Stimulated activated CD8-positive, alpha-beta memory T cell treated with anti-CD3 and anti-CD28 coated beads, Interleukin-12 subunit alpha, Interleukin-12 subunit beta, amount 100 ng/mL, for 24 hours (primary cell): ENCODE measurements around the gene CGB2.
"Not testable (repeated sequence)": the region's sequence is repeated elsewhere in the genome, so short reads cannot be mapped to it uniquely, and the experiment has no call there.

ENCODE experiments used
- DNase-seq: peaks from one replicate; pipeline ENCODE4 v3.0.0-alpha.2; 2020; ENCODE audit errors: extremely low read depth

The CGB2 gene

DNA sequence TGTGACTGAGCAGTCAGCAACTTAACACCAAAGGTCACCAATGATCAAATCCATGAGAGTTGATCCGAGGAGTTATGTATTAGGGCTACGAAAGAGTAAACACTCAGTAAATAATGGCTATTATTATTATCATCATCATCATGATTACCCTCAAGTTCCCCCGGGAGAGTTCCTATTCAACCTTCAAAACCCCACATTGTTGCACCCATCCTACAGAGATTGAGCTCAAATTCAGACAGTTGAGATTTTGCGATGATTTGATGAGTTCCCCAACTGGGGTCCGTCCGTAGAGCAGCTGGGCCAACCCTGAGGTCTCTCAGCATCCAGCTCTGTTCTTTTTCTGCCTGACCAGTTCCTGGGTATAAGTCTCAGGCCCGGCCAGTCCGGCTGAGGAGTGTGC is 6.4 kb downstream of the CGB2 start:
- not testable (repeated sequence) for DNase-seq

DNA sequence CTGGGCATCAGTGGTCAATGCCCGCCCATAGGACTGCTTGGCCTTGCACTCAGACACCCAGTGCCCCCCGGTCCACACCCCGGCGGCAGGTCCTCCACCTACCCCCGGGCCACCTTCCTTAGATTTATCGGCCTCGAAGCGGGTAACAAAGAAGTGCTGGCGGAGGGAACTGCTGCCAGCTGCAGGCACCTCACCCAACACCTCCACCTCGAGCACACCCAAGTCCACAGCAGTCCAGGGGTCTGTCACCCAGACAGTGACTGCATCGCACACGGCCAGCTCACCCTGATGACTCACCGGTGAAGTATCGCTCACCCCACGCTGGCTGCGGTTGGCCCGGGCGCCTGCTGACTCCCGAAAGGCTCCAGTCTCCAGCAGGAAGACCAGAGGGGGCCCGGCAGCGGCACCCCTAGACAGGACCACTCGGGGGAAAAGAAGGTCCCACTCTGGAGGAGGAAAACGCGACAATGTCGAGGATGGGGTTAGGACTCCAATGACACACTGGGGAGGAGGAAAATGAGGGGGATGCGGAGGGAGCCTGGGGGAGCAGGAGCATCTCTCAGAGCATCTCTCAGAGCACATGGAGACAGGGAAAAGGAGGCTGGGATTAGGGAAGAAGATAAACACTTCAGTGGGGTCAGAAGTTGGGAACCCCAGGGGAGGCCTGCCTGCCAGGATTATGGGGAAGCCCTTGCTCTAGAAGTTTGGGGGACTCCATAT is 7.0 kb downstream of the CGB2 start:
- DNase-seq: not testable (repeated sequence)

DNA sequence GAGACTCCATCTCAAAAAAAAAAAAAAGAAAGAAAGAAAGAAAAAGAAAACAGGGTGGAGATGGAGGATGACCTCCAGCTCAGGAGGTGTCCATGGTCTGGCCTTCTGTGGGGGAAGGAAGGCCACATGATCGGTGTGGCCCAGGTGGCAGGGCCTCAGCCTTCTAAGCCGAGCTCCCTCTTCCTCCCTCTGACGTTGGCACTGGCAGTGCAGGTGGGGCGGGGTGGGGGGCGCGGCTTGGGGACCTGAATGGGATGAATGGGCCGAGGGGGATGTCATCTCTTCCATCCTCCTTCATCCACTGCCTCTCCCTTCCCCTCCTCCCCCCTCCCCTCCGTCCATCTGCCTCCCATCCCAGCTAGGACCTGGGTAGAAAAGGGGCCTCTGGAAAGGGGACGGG is 8.0 kb downstream of the CGB2 start:
- not testable (repeated sequence) for DNase-seq

- DNase-seq: no peak
Observed at GRCh38 chr19:49042177-49042576, 10.5 kb downstream of the CGB2 start.

DNA sequence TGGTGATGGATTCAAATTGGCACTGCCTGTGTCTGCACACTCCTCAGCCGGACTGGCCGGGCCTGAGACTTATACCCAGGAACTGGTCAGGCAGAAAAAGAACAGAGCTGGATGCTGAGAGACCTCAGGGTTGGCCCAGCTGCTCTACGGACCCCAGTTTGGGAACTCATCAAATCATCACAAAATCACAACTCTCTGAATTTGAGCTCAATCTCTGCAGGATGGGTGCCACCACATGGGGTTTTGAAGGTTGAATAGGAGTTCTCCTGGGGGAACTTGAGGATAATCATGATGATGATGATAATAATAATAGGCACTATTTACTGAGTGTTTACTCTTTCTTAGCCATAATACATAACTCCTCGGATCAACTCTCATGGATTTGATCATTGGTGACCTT is 11.0 kb downstream of the CGB2 start:
- DNase-seq: not testable (repeated sequence)

- DNase-seq: not testable (repeated sequence)
Observed at GRCh38 chr19:49043548-49043947, 11.9 kb downstream of the CGB2 start, which contains the start of gene CGB5. CGB5 (plus strand) TSS chr19:49043848; CDS start chr19:49044210, 362 bp downstream.

DNA sequence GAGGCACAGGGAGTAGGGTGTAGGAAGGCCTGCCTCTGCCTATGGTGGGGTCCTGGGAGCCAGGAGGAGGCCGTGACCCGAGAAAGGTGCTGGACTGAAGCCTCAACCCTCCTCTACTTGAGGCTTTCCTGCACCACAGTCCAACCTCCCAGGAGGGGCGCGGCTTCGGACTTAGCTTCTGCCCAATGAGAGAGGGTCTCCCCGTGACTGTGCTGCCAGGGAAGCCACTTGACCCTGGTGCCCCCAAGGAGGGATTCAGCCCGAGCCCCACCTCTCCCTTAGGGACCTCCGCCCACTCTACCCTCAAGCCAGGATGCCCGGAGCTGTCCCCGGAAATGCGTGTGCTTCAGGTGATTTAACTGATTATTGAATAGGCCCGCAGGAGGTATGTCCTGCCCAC is 17.3 kb downstream of the CGB2 start, which contains the start of gene CGB8:
CGB8 (minus strand) TSS at position 101 of the 400 bp plus-strand sequence. CDS start 372 bp downstream, outside the sequence.
- not testable (repeated sequence) for DNase-seq

DNA sequence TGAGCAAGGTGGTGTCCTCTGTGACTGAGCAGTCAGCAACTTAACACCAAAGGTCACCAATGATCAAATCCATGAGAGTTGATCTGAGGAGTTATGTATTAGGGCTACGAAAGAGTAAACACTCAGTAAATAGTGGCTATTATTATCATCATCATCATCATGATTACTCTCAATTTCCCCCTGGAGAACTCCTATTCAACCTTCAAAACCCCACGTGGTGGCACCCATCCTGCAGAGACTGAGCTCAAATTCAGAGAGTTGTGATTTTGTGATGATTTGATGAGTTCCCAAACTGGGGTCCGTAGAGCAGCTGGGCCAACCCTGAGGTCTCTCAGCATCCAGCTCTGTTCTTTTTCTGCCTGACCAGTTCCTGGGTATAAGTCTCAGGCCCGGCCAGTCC is 18.1 kb downstream of the CGB2 start:
- not testable (repeated sequence) for DNase-seq

- not testable (repeated sequence) for DNase-seq
Observed at GRCh38 chr19:49050376-49051033, 18.8 kb downstream of the CGB2 start.

DNA sequence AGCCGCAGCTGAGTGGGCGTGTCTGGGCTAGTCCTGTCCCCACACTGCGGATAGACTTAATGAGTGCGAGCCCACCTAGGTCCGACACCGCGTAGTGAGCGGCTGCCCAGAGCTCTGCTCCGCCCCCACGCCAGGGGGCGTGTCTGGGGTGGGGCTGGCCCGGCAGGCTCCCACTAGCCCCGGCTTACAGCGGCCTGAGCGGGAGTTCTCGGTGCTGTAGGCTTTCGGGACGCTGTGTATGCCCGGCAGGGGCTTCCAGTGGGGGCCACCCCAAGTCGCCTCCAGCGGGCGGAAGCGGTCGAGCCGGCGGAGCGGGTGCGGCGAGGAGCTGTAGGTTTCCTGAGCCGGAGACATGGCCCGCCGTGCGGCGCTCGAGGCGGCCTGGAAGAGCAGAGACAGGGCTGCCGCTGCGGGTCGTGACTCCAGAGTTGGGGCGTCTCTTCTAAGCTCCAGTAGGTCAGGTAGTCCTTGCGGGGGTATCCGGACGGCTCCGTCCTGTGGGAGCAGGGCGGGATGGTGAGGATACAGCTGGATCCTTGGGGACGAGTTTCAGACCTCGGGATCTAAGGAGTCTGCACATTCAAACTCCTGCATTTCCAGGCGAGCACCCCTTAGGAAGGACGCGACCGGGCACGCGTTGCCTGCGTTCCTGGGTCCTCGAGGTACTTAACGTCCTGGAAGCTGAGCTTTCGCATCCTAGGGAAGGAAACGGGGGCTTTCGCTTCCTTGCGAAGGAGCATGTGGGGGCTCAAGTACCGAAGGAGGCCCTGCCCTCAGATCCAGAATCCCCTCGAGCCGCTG is 24.6 kb downstream of the CGB2 start:
- no peak for DNase-seq

GRCh38 chr19:49056902-49057596 is 25.4 kb downstream of the CGB2 start:
- not testable (repeated sequence) for DNase-seq

DNA sequence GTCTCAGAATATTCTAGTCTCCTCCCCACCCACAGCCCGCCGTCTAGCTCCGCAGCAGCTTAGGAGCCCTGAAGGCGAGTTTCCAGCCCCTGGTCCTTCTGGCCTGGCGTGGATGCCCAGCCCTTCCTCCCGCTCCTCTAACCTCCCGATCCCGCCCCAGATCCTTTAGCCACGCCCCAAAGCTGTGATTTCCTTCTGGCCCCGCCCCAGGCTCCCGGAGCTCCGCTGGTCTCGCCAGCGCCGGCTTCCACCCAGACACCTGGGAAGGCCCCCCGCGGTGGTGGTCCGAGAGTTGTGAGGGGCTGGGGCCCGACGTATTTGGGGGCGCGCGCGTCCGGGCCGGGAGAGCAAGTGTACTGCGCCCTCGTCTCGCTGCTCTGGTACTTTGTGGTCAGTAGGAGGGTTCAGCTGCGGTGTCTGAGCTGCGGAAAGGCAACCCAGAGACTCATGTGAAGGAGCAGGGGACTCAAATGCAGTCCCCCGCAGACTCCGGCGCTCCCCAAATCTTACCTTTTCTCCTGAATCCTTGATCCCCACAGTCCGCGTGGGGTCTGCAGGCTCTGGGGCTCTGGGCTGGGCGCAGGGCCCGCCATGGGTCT is 26.0 kb downstream of the CGB2 start, which contains the start of gene CGB7:
CGB7 (minus strand) TSS at position 114 of the 599 bp plus-strand sequence. CDS start 2,374 bp downstream, outside the sequence.
- no peak for DNase-seq

DNA sequence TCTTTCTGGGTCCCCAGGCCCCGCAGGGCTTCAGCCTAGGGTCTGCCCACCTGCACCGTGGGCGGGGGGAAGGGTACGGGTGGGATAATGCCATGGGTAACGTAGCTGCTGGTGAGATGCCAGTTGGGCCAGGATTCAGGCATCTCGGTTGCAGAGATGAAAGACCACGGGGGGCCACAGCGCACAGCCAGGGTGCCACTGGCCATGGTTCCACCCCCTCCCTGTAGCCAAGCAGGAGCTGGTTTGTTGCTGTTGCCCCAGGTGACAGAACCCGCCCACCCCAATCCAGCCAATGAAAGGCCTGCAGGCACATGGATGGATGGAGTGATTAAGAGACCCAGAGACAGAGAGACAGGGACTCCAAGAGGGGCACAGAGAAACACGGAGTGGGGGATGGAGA is 26.9 kb downstream of the CGB2 start:
- DNase-seq: no peak

DNA sequence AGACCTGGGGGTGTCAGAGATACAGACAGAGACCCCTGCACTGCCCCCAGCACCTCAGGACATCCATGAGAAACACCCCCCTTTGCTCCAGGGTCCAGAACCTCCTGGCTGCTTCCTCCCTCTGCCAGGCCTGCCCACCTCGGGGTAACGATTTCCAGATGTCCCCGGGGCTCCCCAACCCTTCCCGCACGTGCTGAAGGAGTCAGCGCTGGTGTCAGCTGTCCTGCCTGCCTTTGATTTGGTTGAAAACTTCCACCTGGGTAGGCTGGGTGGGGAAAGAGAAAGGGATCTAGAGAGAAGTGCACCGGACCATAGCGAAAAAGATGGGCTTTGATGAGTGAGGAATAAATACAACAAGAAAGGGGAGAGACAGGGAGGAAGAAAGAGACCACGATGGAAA is 27.4 kb downstream of the CGB2 start:
- DNase-seq: no peak

DNA sequence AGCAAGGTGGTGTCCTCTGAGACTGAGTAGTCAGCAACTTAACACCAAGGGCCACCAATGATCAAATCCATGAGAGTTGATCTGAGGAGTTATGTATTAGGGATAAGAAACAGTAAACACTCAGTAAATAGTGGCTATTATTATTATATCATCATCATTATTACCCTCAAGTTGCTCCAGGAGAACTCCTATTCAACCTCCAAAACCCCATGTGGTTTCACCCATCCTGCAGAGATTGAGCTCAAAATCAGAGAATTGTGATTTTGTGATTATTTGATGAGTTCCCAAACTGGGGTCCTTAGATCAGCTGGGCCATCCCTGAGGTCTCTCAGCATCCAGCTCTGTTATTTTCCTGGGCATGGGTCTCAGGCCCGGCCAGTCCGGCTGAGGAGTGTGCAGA is 29.3 kb downstream of the CGB2 start:
- no peak for DNase-seq

DNA sequence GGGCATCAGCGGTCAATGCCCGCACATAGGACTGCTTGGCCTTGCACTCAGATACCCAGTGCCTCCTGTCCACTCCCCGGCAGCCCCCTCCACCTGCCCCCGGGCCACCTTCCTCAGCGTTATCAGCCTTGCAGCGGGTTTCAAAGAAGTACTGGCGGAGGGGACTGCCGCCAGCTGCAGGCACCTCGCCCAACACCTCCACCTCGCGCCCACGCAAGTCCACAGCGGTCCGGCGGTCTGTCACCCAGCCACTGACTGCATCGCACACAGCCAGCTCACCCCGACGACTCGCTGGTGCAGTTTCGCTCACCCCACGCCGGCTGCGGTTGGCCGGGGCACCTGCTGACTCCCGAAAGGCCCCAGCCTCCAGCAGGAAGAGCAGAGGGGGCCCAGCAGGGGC is 29.8 kb downstream of the CGB2 start:
- DNase-seq: no peak

DNA sequence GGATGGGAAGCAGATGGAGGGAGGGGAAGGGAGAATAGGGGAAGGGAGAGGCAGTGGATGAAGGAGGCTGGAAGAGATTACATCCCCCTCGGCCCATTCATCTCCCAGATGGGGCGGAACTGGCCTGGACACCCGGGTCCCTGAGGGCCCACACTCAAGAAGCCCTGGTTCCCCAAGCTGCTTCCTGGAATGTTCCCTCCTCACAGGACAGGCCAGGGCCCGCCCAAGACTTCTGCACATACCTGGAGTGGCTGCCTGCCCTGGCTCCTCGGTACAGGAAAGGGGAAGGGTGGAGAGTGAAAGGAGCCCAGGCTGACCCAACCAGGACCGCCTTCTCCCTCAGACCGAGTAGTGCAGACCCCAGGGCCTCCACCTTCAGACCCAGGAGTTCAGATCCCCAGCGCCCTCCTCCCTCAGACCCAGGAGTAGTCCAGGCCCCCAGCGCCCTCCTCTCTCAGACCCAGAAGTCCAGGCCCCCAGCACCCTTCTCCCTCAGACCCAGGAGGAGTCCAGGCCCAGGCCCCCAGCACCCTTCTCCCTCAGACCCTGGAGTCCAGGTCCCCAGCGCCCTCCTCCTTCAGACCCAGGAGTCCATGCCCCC is 32.4 kb downstream of the CGB2 start:
- DNase-seq: no peak

DNA sequence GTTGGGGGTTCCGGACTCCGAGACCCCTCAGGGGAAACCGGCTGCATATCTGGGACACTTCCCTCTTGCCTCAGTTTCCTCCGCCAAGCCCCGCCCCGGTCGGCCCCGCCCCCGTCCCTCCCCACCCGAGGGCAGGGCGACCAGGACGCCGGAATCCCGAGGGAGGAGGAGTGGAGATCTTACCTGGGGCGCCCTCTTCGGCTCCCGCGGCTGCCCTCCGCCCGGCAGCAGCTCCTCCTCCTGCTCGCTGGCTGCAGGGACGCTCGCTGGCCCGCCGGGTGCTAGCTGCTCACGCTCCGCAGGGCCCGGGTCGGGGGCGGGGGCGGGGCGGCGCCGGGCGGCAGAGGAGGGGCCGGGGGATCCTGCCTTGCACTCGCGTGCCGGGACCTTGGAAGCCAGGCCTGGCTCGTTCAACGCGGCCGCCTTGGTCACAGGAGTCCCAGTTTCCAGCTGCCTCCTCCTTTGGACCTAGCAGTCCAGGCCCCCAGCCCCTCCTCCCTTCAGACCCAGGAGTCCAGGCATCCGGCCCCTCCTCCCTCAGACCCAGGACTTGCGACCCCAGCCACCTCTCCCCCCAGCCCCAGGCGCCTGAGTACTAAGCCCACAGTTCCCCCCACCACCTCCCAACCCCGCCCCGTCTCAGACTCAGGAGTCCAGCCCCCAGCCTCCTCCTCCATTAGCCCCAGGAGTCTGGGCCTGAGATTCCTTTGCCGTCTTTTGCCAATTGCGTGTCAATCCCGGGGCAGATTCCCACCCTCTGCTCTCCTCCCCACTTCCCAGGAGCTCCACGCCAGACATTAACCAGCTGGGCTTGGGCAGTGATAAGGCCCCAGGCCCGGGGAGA is 33.3 kb downstream of the CGB2 start, which contains the start of gene NTF4:
NTF4 (minus strand) TSS at position 51 of the 844 bp plus-strand sequence. CDS start 2,821 bp downstream, outside the sequence.
- DNase-seq: no peak

GRCh38 chr19:49065905-49066512 is 34.3 kb downstream of the CGB2 start:
- DNase-seq: no peak
